GM12878 (cell line): ENCODE measurements around the gene CYYR1. TPM values are rescaled to one million over a fixed set of nuclear protein-coding genes. Genes with fewer than 3 reads are reported as not detected.

Experiments used
- ATAC-seq: fragments of 200-7000 bp; cut with Tn5 transposase; 3 replicates; pipeline ENCODE4 v1.9.1; 2020; ENCODE audit warnings: mild to moderate bottlenecking, moderate library complexity
- BruUV-seq: library from RNA; stranded (reverse); fragments of 400-500 nt; replicated peaks from 2 replicates; lab custom pipeline; 2021; lab: Mats Ljungman, UMichigan
- CTCF ChIA-PET: fragments of 300-600 bp; sonication (Branson Sonifier 250); formaldehyde crosslinking; extraction: SDS; loops from one replicate; lab custom pipeline; 2021; ENCODE audit warnings: inconsistent platforms; lab: Yijun Ruan, JAX
- POLR2A ChIA-PET: fragments of 350-600 bp; formaldehyde crosslinking; extraction: SDS; loops from one replicate; lab custom pipeline; 2021; ENCODE audit warnings: inconsistent platforms; lab: Charles Lee
- RAD21 ChIA-PET: fragments of 300-600 bp; sonication (Branson Sonifier 250); formaldehyde crosslinking; loops from one replicate; lab custom pipeline; 2023; ENCODE audit warnings: antibody characterized with exemption; ENCODE audit not compliant: unreplicated experiment; lab: Charles Lee
- SMC1A ChIA-PET: fragments of 300-600 bp; sonication (Branson Sonifier 250); formaldehyde crosslinking; loops from one replicate; lab custom pipeline; 2023; ENCODE audit not compliant: unreplicated experiment, uncharacterized antibody; lab: Charles Lee
- DNase-seq: peaks from one replicate; pipeline ENCODE4 v3.0.0-alpha.2; 2011; ENCODE audit warnings: low read depth, low spot score
- FAIRE-seq: peaks from 3 replicates; lab custom pipeline; 2011; peaks lifted over from hg19 to GRCh38; lab: Jason Lieb, UNC
- H2AFZ ChIP-seq: 2 replicates; pipeline ENCODE4 v1.6.0; 2011; ENCODE audit warnings: low read depth, low read length, control low read depth; ENCODE audit not compliant: control insufficient read depth
- H3K27ac ChIP-seq: 2 replicates; pipeline ENCODE4 v1.5.1; 2011; ENCODE audit warnings: control low read depth; ENCODE audit not compliant: control insufficient read depth, insufficient read depth
- H3K27me3 ChIP-seq, 2 experiments: replicated peaks in 1 of 2; 2 replicates each; pipeline versions ENCODE4 v1.6.0 to v1.6.1; 2011; ENCODE audit warnings: low read length in 1 of 2; ENCODE audit not compliant: control insufficient read depth in 2 of 2, insufficient read depth in 2 of 2
- H3K36me3 ChIP-seq, 2 experiments: 2 replicates each; pipeline ENCODE4 v1.5.1; 2011; ENCODE audit warnings: low read length in 1 of 2; ENCODE audit not compliant: control insufficient read depth in 2 of 2, insufficient read depth in 2 of 2
- H3K4me1 ChIP-seq: 2 replicates; pipeline ENCODE4 v1.6.1; 2011; ENCODE audit warnings: mild to moderate bottlenecking, low read length, moderate library complexity, mixed read lengths; ENCODE audit not compliant: control insufficient read depth, insufficient read depth
- H3K4me2 ChIP-seq: 2 replicates; pipeline ENCODE4 v1.6.0; 2011; ENCODE audit warnings: control low read depth; ENCODE audit not compliant: control insufficient read depth, insufficient read depth
- H3K4me3 ChIP-seq: fragments of 200-600 bp; sonication (generic); 2 replicates; pipeline ENCODE4 v1.5.1; 2016
- H3K79me2 ChIP-seq: 2 replicates; pipeline ENCODE4 v1.6.0; 2011; ENCODE audit warnings: low read length; ENCODE audit not compliant: control insufficient read depth, insufficient read depth
- H3K9ac ChIP-seq: 2 replicates; pipeline ENCODE4 v1.8.0; 2011; ENCODE audit warnings: low read length, control low read depth, mixed read lengths; ENCODE audit not compliant: control insufficient read depth, insufficient read depth
- H3K9me3 ChIP-seq: replicated peaks from 3 replicates; pipeline ENCODE4 v1.5.1; 2011; ENCODE audit warnings: mild to moderate bottlenecking, low read length; ENCODE audit not compliant: control insufficient read depth, insufficient read depth
- H4K20me1 ChIP-seq: 2 replicates; pipeline ENCODE4 v1.6.0; 2011; ENCODE audit not compliant: control insufficient read depth, insufficient read depth
- FOXK2 ChIP-seq: fragments of 450-650 bp; IDR thresholded peaks from 2 replicates; pipeline ENCODE4 v1.6.1; 2017; ENCODE audit warnings: mild to moderate bottlenecking, moderate library complexity
- IKZF1 ChIP-seq: fragments of 450-650 bp; conservative IDR thresholded peaks from 2 replicates; pipeline ENCODE4 v1.6.1; 2017; ENCODE audit warnings: antibody characterized with exemption, mild to moderate bottlenecking
- IKZF2 ChIP-seq, 2 experiments: fragments of 450-650 bp; IDR thresholded peaks; 2 replicates each; pipeline ENCODE4 v1.6.1; 2017; ENCODE audit warnings: mild to moderate bottlenecking in 2 of 2, moderate library complexity in 2 of 2
- KDM1A ChIP-seq: fragments of 200-600 bp; sonication (generic); IDR thresholded peaks from 2 replicates; pipeline ENCODE4 v1.6.1; 2016; ENCODE audit warnings: borderline replicate concordance
- PAX5 ChIP-seq: IDR thresholded peaks from 2 replicates; pipeline ENCODE4 v1.6.1; 2011; ENCODE audit warnings: low read depth, low read length, borderline replicate concordance
- RB1 ChIP-seq: fragments of 450-650 bp; formaldehyde crosslinking; IDR thresholded peaks from 2 replicates; pipeline ENCODE4 v1.6.1; 2017; ENCODE audit warnings: mild to moderate bottlenecking, borderline replicate concordance
- SKIL ChIP-seq: fragments of 450-650 bp; IDR thresholded peaks from 2 replicates; pipeline ENCODE4 v1.6.1; 2017; ENCODE audit warnings: mild to moderate bottlenecking, low read depth, inconsistent platforms; ENCODE audit not compliant: poor library complexity, severe bottlenecking
- SMAD5 ChIP-seq: IDR thresholded peaks from 2 replicates; pipeline ENCODE4 v1.6.1; 2016; ENCODE audit warnings: antibody characterized with exemption, low read depth
- SP1 ChIP-seq: IDR thresholded peaks from one replicate; pipeline ENCODE4 v1.6.1; 2011; ENCODE audit warnings: low read depth, low read length
- YBX1 ChIP-seq: fragments of 450-650 bp; IDR thresholded peaks from 2 replicates; pipeline ENCODE4 v1.6.1; 2016; ENCODE audit warnings: antibody characterized with exemption
- WGBS: methylation state at CpG from one replicate; pipeline ENCODE4 v1.1.6; 2016; ENCODE audit warnings: low lambda C conversion rate; ENCODE audit not compliant: insufficient replicate concordance, insufficient coverage; ENCODE audit errors: missing lambda C conversion rate; 5-methylcytosine and 5-hydroxymethylcytosine counted together
- in situ Hi-C: fragments of 300-500 bp; cut with MboI; formaldehyde crosslinking; loops from 9 replicates; pipeline ENCODE4 v1.14.3; 2018; ENCODE audit warnings: mixed read lengths
- intact Hi-C: fragments of 100-400 bp; cut with micrococcal nuclease; formaldehyde crosslinking; loops from one replicate; pipeline ENCODE4 v1.14.2; 2022; ENCODE audit not compliant: unreplicated experiment
- polyA plus RNA-seq, 11 experiments: library from polyadenylated mRNA; depleted of rRNA in 4 of 11; unstranded in 6 of 11; stranded (reverse) in 5 of 11; fragments of >200 nt; fragmentation: Nextera tagmentation in 4 of 11; fragmentation: Illumina TruSeq in 1 of 11; extraction: Ambion mirVana in 4 of 11; extraction: Trizol in 1 of 11; gene quantifications; 1 replicate in 1 of 11; 2 replicates in 10 of 11; pipeline versions ENCODE4 v1.2.1 to v1.2.3, GENCODE V29; 2011 to 2016; ENCODE audit warnings: inconsistent platforms in 2 of 11, missing spikeins in 2 of 11, low read depth in 1 of 11
- total RNA-seq, 4 experiments: library from RNA; depleted of rRNA in 3 of 4; stranded (reverse); fragments of >200 nt in 3 of 4; fragmentation: Illumina TruSeq in 1 of 4; extraction: Trizol in 1 of 4; gene quantifications; 2 replicates each; pipeline versions ENCODE4 v1.2.1 to v1.2.3, GENCODE V29; 2013 to 2021

Gene CYYR1
- total and polyA plus RNA-seq, 10 of the 15 experiments (the other 5 are each of a cell fraction or from before 2014, with no cell fraction given) = 0.11 to 0.13 TPM; not detected in 8

GRCh38 chr21:26522704-26523103 lies 50.4 kb downstream of the CYYR1 start:
- ChIA-PET RAD21 (no interaction called here), POLR2A (no interaction called here), SMC1A (no interaction called here), CTCF (no interaction called here)
- intact Hi-C loops = no loop called here
- H2AFZ ChIP-seq = no peak overlapping the region
- 1% methylated on average over 7 of the region's 7 CpGs for WGBS
- DNase-seq (no peak), ATAC-seq (no peak), FAIRE-seq (no peak)
- BruUV-seq = no TSS peak
- H4K20me1 ChIP-seq = no peaks in the 10 kb centered on the region
- H3K27ac ChIP-seq = no peak overlapping the region
- H3K4me1 ChIP-seq = no peaks in the 10 kb centered on the region
- TF ChIP-seq SP1 (no peak), YBX1 (no peak)
- no peaks in the 10 kb centered on the region for H3K9me3 ChIP-seq
- no peak overlapping the region for H3K4me2 ChIP-seq
- H3K36me3 ChIP-seq = no peaks in the 10 kb centered on the region
- no peaks in the 10 kb centered on the region for H3K79me2 ChIP-seq
- H3K27me3 ChIP-seq = no peaks in the 10 kb centered on the region
- in situ Hi-C loops = no loop called here
- no peak overlapping the region for H3K4me3 ChIP-seq
- H3K9ac ChIP-seq = no peak overlapping the region

- in situ Hi-C loops = no loop called here
- POLR2A ChIA-PET = no interaction called here
- H3K9me3 ChIP-seq = no peaks in the 10 kb centered on the region
- H3K9ac ChIP-seq = no peak overlapping the region
- 0% methylated on average over 1 of the region's 1 CpG for WGBS
- no peaks in the 10 kb centered on the region for H3K36me3 ChIP-seq
- DNase-seq (no peak), FAIRE-seq (no peak), ATAC-seq (no peak)
- no TSS peak for BruUV-seq
- H4K20me1 ChIP-seq = no peaks in the 10 kb centered on the region
- H3K4me1 ChIP-seq = no peaks in the 10 kb centered on the region
- intact Hi-C loops = no loop called here
- H3K4me3 ChIP-seq = no peak overlapping the region
- TF ChIP-seq SKIL (no peak), FOXK2 (no peak), IKZF2 (IDR thresholded peaks at IDR 0.05) (no peak), IKZF1 (no peak), RB1 (no peak), PAX5 (no peak), KDM1A (no peak), SMAD5 (no peak)
- H3K27me3 ChIP-seq = no peaks in the 10 kb centered on the region
- RAD21 ChIA-PET = no interaction called here
- H3K27ac ChIP-seq = no peak overlapping the region
- SMC1A ChIA-PET = no interaction called here
- H2AFZ ChIP-seq = no peak overlapping the region
- H3K79me2 ChIP-seq = no peaks in the 10 kb centered on the region
- H3K4me2 ChIP-seq = no peak overlapping the region
- CTCF ChIA-PET = no interaction called here
These were observed 53.9 kb downstream of the CYYR1 start for GRCh38 chr21:26519142-26519541.
